ENCODE measurements around the gene FAM50A.
A peak's percentile ranks its signal among the peaks of the same experiment; 100 is the strongest.

Gene FAM50A

GRCh38 chrX:154466907-154467306 is 23.0 kb downstream of the FAM50A start:
- DNase-seq, result no peak

- no peak for DNase-seq
Observed at GRCh38 chrX:154467556-154467955, 23.6 kb downstream of the FAM50A start.

- no peak for DNase-seq
Observed at GRCh38 chrX:154468217-154468616, 24.3 kb downstream of the FAM50A start.

GRCh38 chrX:154469114-154469513 is 25.2 kb downstream of the FAM50A start:
- DNase-seq, result no peak

GRCh38 chrX:154469880-154470279 is 25.9 kb downstream of the FAM50A start:
- DNase-seq, result no peak

GRCh38 chrX:154470434-154470833 is 26.5 kb downstream of the FAM50A start:
- no peak for DNase-seq

- no peak for DNase-seq
Observed at GRCh38 chrX:154470914-154471568, 27.1 kb downstream of the FAM50A start.

GRCh38 chrX:154471839-154472684 is 28.1 kb downstream of the FAM50A start:
- DNase-seq, result no peak

- no peak for DNase-seq
Observed at GRCh38 chrX:154472685-154473632, 29.0 kb downstream of the FAM50A start.

- no peak for DNase-seq
Observed at GRCh38 chrX:154473683-154474082, 29.7 kb downstream of the FAM50A start.

- no peak for DNase-seq
Observed at GRCh38 chrX:154476821-154477220, 32.9 kb downstream of the FAM50A start.

- DNase-seq, result no peak
Observed at GRCh38 chrX:154477891-154478477, 34.0 kb downstream of the FAM50A start.

GRCh38 chrX:154478728-154479622 is 35.0 kb downstream of the FAM50A start, which contains the start of gene LAGE3:
Gene LAGE3, minus strand, starts transcription at chrX:154479281. Its CDS starts 366 bp downstream, at chrX:154478915.
- peak; percentile 91 for DNase-seq

GRCh38 chrX:154481195-154481594 is 37.3 kb downstream of the FAM50A start:
- DNase-seq, result no peak

GRCh38 chrX:154481911-154482601 is 38.1 kb downstream of the FAM50A start:
- no peak for DNase-seq

- no peak for DNase-seq
Observed at GRCh38 chrX:154482786-154483185, 38.8 kb downstream of the FAM50A start.

- no peak for DNase-seq
Observed at GRCh38 chrX:154483325-154483724, 39.4 kb downstream of the FAM50A start.

GRCh38 chrX:154484255-154485149 is 40.6 kb downstream of the FAM50A start:
- no peak for DNase-seq

GRCh38 chrX:154485150-154486051 is 41.5 kb downstream of the FAM50A start:
- no peak for DNase-seq

All from NCI-H774 (cell line).